Measurements from ENCODE around the gene KIF12.
"Not testable (repeated sequence)": the region's sequence is repeated elsewhere in the genome, so short reads cannot be mapped to it uniquely, and the experiment has no call there.

Gene KIF12

DNA sequence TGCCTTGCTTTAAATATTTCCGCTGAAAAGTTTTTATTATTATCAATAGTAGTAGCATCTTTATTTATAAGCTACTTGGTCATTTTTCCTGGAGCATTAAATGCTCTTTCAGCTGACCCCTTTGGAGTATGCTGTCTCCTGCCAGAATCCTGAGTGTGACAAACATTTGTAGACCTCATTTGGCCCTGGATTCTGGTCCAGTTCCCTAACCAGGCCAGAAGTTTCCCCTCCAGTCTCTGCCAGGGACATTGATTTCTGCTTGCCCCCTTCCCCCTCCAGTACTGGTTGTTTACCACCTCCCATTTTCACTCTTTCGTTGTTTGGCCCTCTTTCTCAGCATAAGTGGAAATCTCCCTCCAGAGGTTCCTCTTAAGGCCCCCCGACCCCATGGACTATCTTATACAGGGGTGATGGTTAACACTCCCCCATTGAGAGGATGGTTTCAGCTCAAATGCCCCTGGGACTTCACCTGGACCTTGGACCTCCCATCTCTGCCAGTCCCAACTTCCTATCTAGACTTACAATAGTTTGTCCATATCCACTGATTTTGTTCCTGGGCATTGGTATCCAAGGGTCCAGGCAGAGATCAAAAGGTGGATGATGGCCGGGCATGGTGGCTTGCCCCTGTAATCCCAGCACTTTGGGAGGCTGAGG, 31.7 kb upstream of the KIF12 start:
- TF ChIP-seq, protein P1, sequence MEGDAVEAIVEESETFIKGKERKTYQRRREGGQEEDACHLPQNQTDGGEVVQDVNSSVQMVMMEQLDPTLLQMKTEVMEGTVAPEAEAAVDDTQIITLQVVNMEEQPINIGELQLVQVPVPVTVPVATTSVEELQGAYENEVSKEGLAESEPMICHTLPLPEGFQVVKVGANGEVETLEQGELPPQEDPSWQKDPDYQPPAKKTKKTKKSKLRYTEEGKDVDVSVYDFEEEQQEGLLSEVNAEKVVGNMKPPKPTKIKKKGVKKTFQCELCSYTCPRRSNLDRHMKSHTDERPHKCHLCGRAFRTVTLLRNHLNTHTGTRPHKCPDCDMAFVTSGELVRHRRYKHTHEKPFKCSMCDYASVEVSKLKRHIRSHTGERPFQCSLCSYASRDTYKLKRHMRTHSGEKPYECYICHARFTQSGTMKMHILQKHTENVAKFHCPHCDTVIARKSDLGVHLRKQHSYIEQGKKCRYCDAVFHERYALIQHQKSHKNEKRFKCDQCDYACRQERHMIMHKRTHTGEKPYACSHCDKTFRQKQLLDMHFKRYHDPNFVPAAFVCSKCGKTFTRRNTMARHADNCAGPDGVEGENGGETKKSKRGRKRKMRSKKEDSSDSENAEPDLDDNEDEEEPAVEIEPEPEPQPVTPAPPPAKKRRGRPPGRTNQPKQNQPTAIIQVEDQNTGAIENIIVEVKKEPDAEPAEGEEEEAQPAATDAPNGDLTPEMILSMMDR (conservative IDR thresholded peaks at IDR 0.05; ENCODE audit: low read depth, low read length), result no peak
- no peak overlapping the region for H3K4me3 ChIP-seq (ENCODE audit: low read depth, low read length)
- DNase-seq (ENCODE audit: low read depth), result no peak

DNA sequence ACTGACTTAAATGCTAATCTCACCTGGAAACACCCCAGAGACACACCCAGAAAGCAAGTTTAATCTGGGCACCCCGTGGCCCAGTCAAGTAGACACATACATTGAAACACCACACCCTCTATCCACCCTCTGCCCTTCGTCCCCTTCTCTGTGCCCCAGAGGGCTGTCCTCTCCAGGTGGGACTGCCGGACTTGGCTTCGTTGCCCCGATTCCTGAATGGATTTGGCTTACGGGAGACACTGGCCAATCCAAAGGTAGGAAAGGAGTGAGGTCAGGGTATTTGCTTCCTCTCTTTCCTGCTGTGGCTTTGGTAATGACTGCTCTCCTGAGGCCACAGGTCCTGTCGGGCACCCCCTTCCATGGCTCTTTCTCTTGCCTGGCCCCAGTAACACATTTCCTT, 31.0 kb upstream of the KIF12 start:
- no peak overlapping the region for H3K4me3 ChIP-seq (ENCODE audit: low read depth, low read length)
- no peak for DNase-seq (ENCODE audit: low read depth)
- TF ChIP-seq, protein P1 (conservative IDR thresholded peaks at IDR 0.05; ENCODE audit: low read depth, low read length), result no peak

DNA sequence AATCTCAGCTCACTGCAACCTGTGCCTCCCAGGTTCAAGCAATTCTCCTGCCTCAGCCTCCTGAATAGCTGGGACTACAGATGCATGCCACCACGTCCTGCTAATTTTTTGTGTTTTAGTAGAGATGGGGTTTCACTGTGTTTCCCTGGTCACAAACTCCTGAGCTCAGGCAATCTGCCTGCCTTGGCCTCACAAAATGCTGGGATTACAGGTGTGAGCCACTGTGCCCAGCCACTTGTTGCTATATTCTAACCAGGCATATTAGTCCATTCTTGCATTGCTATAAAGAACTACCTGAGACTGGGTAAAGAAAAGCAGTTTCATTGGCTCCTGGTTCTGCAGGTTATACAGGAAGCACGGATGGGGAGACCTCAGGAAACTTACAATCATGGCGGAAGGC, 29.7 kb upstream of the KIF12 start:
- DNase-seq (ENCODE audit: low read depth); H3K4me3 ChIP-seq (ENCODE audit: low read depth, low read length): not testable (repeated sequence)

DNA sequence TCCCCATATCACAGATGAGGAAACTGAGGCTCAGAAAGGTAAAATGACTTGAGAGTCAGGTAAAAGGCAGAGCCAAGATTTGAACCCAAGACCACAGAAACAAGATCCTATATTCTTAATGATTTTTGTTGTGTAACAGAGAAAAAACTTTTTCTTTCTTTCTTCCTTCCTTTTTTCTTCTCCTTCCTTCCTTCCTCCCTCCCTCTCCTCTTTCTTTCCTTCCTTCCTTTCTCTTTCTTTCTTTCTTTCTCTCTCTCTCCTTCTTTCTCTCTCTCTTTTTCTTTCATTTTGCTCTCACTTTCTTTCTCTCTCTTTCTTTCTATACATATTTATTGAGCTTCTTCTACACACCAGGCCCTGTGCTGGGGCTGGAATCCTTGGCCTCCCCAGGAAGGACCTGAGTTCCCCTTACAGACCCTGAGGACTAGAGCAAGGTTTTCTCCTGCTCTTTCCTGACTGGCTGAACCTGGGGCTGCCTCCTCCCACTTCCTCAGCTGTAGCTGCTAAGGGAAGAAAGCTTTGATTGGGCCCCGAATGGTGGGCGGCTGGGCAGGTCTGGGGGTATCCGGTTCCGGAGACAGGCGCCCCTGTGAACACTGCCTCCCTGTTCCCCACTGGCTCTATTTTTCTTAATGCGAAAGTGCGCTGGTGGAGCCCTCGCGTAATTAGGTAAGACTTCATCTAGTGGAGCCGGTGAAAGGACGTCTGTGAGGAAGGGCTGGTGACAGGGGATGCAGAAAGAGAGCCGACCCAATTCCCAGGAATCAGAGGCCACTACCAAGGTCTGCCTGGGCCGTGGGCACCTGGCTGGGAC, 27.4 kb upstream of the KIF12 start:
- no peak for DNase-seq (ENCODE audit: low read depth)
- no peak overlapping the region for H3K4me3 ChIP-seq (ENCODE audit: low read depth, low read length)
- TF ChIP-seq, protein P1 (conservative IDR thresholded peaks at IDR 0.05; ENCODE audit: low read depth, low read length), result no peak

DNA sequence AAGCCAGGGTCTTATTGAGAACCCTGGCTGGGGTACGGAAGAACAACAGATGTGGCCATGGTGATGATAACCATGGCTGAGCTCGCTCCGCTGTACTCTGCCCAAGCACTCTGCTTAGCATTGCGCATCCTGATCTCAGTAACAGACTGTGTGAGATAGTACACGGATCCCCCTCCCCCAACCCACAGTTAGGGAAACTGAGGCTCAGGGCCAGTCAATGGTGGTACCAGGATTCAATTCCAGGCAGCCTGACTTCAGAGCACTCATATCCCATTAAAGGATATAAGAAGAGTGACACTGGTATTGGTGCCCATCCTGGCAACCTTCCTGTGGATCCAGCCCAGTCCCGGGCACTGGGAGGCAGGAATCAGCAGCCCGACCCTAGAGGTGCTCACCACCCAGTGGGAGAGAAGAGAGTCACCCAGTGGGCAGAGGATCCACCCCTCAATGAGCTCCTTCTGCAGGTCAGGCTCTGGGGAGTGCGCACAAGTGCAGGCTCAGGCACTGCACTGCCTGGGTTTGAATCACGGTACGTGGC, 26.5 kb upstream of the KIF12 start:
- H3K4me3 ChIP-seq (ENCODE audit: low read depth, low read length), result no peak overlapping the region
- TF ChIP-seq, protein P1 (conservative IDR thresholded peaks at IDR 0.05; ENCODE audit: low read depth, low read length), result no peak
- no peak for DNase-seq (ENCODE audit: low read depth)

DNA sequence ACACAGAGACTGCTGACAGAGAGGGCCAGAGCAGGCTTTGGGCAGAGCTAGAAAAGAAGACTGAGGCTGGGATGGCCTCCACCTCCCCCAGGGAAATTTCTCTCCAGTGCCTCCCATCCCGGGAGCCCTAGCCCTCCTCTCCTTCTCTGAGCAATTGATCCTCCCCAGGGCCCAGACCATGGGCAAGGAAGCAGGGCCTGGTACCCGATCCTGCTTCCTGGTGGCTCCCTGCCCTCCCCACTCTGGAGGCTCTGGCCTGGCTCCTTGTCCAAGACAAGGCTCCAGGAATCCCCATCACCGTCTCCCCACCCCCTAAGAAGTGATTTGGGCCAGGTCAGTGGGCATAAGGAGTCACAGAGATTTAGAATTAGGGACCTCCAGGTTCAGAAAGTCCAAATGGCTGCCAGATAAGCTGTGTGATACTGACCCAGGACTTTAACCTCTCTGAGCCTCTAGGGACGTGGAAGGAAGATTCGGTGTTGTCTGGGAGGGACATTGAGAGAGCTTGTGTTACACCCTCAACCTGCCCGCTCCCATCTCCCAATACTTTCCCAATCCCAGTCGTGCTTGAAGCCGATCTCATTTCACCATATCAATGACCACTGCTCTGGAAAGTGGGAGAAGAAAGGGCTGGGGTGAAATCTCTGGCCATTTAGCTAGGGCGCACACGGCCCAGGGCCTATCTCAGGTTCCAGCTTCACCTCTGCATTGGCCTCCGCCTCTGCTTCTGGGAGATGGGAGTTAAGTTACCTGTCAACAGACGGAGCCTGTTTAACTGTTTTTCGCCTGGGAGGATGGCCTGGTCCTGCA, 25.8 kb upstream of the KIF12 start:
- no peak for DNase-seq (ENCODE audit: low read depth)
- H3K4me3 ChIP-seq (ENCODE audit: low read depth, low read length), result no peak overlapping the region
- TF ChIP-seq, protein P1 (conservative IDR thresholded peaks at IDR 0.05; ENCODE audit: low read depth, low read length), result no peak

DNA sequence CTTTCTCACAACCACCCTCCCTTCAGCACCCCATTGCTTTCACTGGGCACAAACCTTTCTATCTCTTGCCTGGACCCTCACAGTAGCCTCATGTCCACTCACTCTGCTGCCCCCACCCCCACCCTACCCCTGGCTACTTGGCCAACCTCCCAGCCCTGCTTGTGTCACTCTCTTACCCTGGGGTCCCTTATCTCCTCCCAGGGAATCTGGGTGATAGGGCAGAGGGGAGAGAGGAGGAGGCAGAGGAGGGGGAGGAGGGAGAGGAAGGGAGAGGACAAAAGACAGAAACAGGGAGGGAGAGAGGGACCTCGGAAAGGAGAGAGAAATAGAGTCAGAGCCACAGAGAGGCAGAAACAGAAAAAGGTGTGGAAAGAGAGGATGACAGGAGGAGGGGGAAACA, 25.0 kb upstream of the KIF12 start:
- TF ChIP-seq, protein P1 (conservative IDR thresholded peaks at IDR 0.05; ENCODE audit: low read depth, low read length), result no peak
- no peak for DNase-seq (ENCODE audit: low read depth)
- H3K4me3 ChIP-seq (ENCODE audit: low read depth, low read length), result no peak overlapping the region

Measured in choroid plexus epithelial cell (primary cell).